GM19025 (cell line): ENCODE results near the gene TRMT61B.

ENCODE experiments used
- ATAC-seq: cut with Tn5 transposase; IDR thresholded peaks from one replicate; pipeline ENCODE4 v1.9.1; 2021; ENCODE audit warnings: mild to moderate bottlenecking, low read depth, moderate library complexity; ENCODE audit not compliant: unreplicated experiment

Gene TRMT61B

GRCh38 chr2:28868611-28869010 is 1.5 kb downstream of the TRMT61B start:
- no peak for ATAC-seq

GRCh38 chr2:28855977-28856376 is 14.1 kb downstream of the TRMT61B start:
- ATAC-seq, result no peak

- no peak for ATAC-seq
Observed at GRCh38 chr2:28855193-28855592, 14.9 kb downstream of the TRMT61B start.

GRCh38 chr2:28842042-28842441 is 28.1 kb downstream of the TRMT61B start:
- ATAC-seq, result no peak

- no peak for ATAC-seq
Observed at GRCh38 chr2:28838971-28839370, 31.1 kb downstream of the TRMT61B start.

GRCh38 chr2:28835781-28836180 is 34.3 kb downstream of the TRMT61B start:
- ATAC-seq, result no peak

- ATAC-seq, result no peak
Observed at GRCh38 chr2:28833740-28834470, 36.2 kb downstream of the TRMT61B start.

- no peak for ATAC-seq
Observed at GRCh38 chr2:28828382-28828781, 41.7 kb downstream of the TRMT61B start.

- ATAC-seq, result no peak
Observed at GRCh38 chr2:28824870-28825269, 45.2 kb downstream of the TRMT61B start.

- ATAC-seq, result no peak
Observed at GRCh38 chr2:28824207-28824606, 45.9 kb downstream of the TRMT61B start.

GRCh38 chr2:28822036-28822435 is 48.1 kb downstream of the TRMT61B start:
- no peak for ATAC-seq

- ATAC-seq, result no peak
Observed at GRCh38 chr2:28821295-28821958, 48.7 kb downstream of the TRMT61B start.

GRCh38 chr2:28818053-28818452 is 52.1 kb downstream of the TRMT61B start:
- ATAC-seq, result no peak

- peak; percentile 87 for ATAC-seq
Observed at GRCh38 chr2:28810384-28811285, 59.5 kb downstream of the TRMT61B start, which contains the start of gene SPDYA. SPDYA (plus strand) TSS chr2:28810834; CDS start chr2:28816015, 5,181 bp downstream.

GRCh38 chr2:28809927-28810326 is 60.2 kb downstream of the TRMT61B start:
- ATAC-seq, result no peak

GRCh38 chr2:28802975-28803429 is 67.1 kb downstream of the TRMT61B start:
- ATAC-seq, result no peak

GRCh38 chr2:28801726-28802125 is 68.4 kb downstream of the TRMT61B start:
- no peak for ATAC-seq
